Activated CD4-positive, alpha-beta T cell treated with anti-CD3 and anti-CD28 coated beads, Interleukin-2, amount 50 U/mL, for 4 hours (primary cell): Measurements from ENCODE around the gene COL3A1.

ENCODE experiments used
- DNase-seq, 2 experiments: peaks; one replicate each; pipeline ENCODE4 v3.0.0-alpha.2; 2020

Gene COL3A1

GRCh38 chr2:188976545-188977268, 2.5 kb downstream of the COL3A1 start:
- no peak for DNase-seq

GRCh38 chr2:188977317-188977716, 3.1 kb downstream of the COL3A1 start:
- no peak for DNase-seq

- no peak for DNase-seq
These were observed 4.3 kb downstream of the COL3A1 start for GRCh38 chr2:188978291-188979081.

GRCh38 chr2:188979187-188980114, 5.3 kb downstream of the COL3A1 start:
- DNase-seq: no peak

GRCh38 chr2:188983427-188984064, 9.4 kb downstream of the COL3A1 start:
- DNase-seq: no peak

GRCh38 chr2:188984065-188984491, 9.9 kb downstream of the COL3A1 start:
- no peak for DNase-seq

- DNase-seq: no peak
These were observed 10.5 kb downstream of the COL3A1 start for GRCh38 chr2:188984680-188985079.

GRCh38 chr2:188986839-188987238, 12.7 kb downstream of the COL3A1 start:
- no peak for DNase-seq

- no peak for DNase-seq
These were observed 19.1 kb downstream of the COL3A1 start for GRCh38 chr2:188993247-188993646.

- DNase-seq: no peak
These were observed 23.1 kb downstream of the COL3A1 start for GRCh38 chr2:188997263-188997662.

GRCh38 chr2:189000221-189000620, 26.0 kb downstream of the COL3A1 start:
- DNase-seq: no peak

GRCh38 chr2:189002079-189002478, 27.9 kb downstream of the COL3A1 start:
- no peak for DNase-seq

GRCh38 chr2:189008555-189009262, 34.5 kb downstream of the COL3A1 start:
- no peak for DNase-seq

- DNase-seq: no peak
These were observed 36.4 kb downstream of the COL3A1 start for GRCh38 chr2:189010536-189010935.

GRCh38 chr2:189012351-189012750, 38.2 kb downstream of the COL3A1 start:
- DNase-seq: no peak

- no peak for DNase-seq
These were observed 38.9 kb downstream of the COL3A1 start for GRCh38 chr2:189013031-189013430.

GRCh38 chr2:189013671-189014448, 39.7 kb downstream of the COL3A1 start:
- no peak for DNase-seq

- DNase-seq: no peak
These were observed 40.4 kb downstream of the COL3A1 start for GRCh38 chr2:189014449-189015138.

- no peak for DNase-seq
These were observed 41.2 kb downstream of the COL3A1 start for GRCh38 chr2:189015359-189015758.

GRCh38 chr2:189016311-189016861, 42.2 kb downstream of the COL3A1 start:
- DNase-seq: no peak
